H9 (cell line): ENCODE results near the gene FANK1. TPM values are rescaled to one million over a fixed set of nuclear protein-coding genes. Genes with fewer than 3 reads are reported as not detected.

Source experiments
- DNase-seq: peaks from one replicate; pipeline ENCODE4 v3.0.0-alpha.2; 2017
- H2AFZ ChIP-seq: one replicate; pipeline ENCODE4 v1.6.1; 2013; ENCODE audit warnings: mild to moderate bottlenecking, low read length, control low read depth, moderate library complexity
- H2AK5ac ChIP-seq: 2 replicates; pipeline ENCODE4 v1.6.1; 2013; ENCODE audit warnings: low read length, control low read depth, mixed read lengths; ENCODE audit not compliant: insufficient read length
- H2BK120ac ChIP-seq: one replicate; pipeline ENCODE4 v1.6.1; 2013; ENCODE audit warnings: low read depth, mild to moderate bottlenecking, low read length, control low read depth, inconsistent platforms; ENCODE audit not compliant: poor library complexity, severe bottlenecking
- H2BK12ac ChIP-seq: 2 replicates; pipeline ENCODE4 v1.6.1; 2013; ENCODE audit warnings: low read length, control low read depth, mixed read lengths, low read depth; ENCODE audit not compliant: insufficient read length
- H2BK15ac ChIP-seq: 2 replicates; pipeline ENCODE4 v1.6.1; 2013; ENCODE audit warnings: low read depth, low read length, control low read depth
- H2BK20ac ChIP-seq: one replicate; pipeline ENCODE4 v1.6.1; 2013; ENCODE audit warnings: low read depth, mild to moderate bottlenecking, low read length, control low read depth, inconsistent platforms; ENCODE audit not compliant: poor library complexity, severe bottlenecking
- H2BK5ac ChIP-seq: 2 replicates; pipeline ENCODE4 v1.6.1; 2013; ENCODE audit warnings: low read length, control low read depth, mixed read lengths; ENCODE audit not compliant: insufficient read length
- H3K14ac ChIP-seq: 2 replicates; pipeline ENCODE4 v1.6.1; 2013; ENCODE audit warnings: low read length, control low read depth; ENCODE audit not compliant: insufficient read depth
- H3K18ac ChIP-seq: 2 replicates; pipeline ENCODE4 v1.6.1; 2013; ENCODE audit warnings: low read depth, mild to moderate bottlenecking, mixed read lengths, low read length, control low read depth; ENCODE audit not compliant: insufficient read length
- H3K23ac ChIP-seq: 2 replicates; pipeline ENCODE4 v1.6.1; 2013; ENCODE audit warnings: low read length, control low read depth, mixed read lengths, low read depth; ENCODE audit not compliant: insufficient read length
- H3K23me2 ChIP-seq: 2 replicates; pipeline ENCODE4 v1.6.1; 2013; ENCODE audit warnings: low read depth, mild to moderate bottlenecking, mixed read lengths, low read length, control low read depth; ENCODE audit not compliant: insufficient read length, poor library complexity, severe bottlenecking
- H3K27ac ChIP-seq: 2 replicates; pipeline ENCODE4 v1.5.1; 2013; ENCODE audit warnings: low read length, control low read depth, mixed read lengths, low read depth; ENCODE audit not compliant: insufficient read length
- H3K27me3 ChIP-seq: 2 replicates; pipeline ENCODE4 v1.6.1; 2013; ENCODE audit warnings: low read length, control low read depth, inconsistent platforms; ENCODE audit not compliant: insufficient read depth
- H3K4ac ChIP-seq: 2 replicates; pipeline ENCODE4 v1.6.1; 2013; ENCODE audit warnings: low read depth, mild to moderate bottlenecking, control low read depth, inconsistent platforms, low read length, moderate library complexity
- H3K4me1 ChIP-seq: 2 replicates; pipeline ENCODE4 v1.6.1; 2013; ENCODE audit warnings: low read length, control low read depth, inconsistent platforms; ENCODE audit not compliant: insufficient read depth
- H3K4me2 ChIP-seq: 2 replicates; pipeline ENCODE4 v1.6.1; 2013; ENCODE audit warnings: low read length, control low read depth, mixed read lengths; ENCODE audit not compliant: insufficient read length, insufficient read depth
- H3K56ac ChIP-seq: 2 replicates; pipeline ENCODE4 v1.6.1; 2013; ENCODE audit warnings: low read depth, mild to moderate bottlenecking, mixed read lengths, low read length, control low read depth; ENCODE audit not compliant: insufficient read length
- H3K79me1 ChIP-seq: 2 replicates; pipeline ENCODE4 v1.6.1; 2013; ENCODE audit warnings: low read depth, mild to moderate bottlenecking, moderate library complexity, low read length, control low read depth, inconsistent platforms; ENCODE audit not compliant: insufficient read depth, poor library complexity, severe bottlenecking
- H3K79me2 ChIP-seq: 2 replicates; pipeline ENCODE4 v1.6.1; 2013; ENCODE audit warnings: low read length, control low read depth, inconsistent platforms; ENCODE audit not compliant: insufficient read depth
- H3K9ac ChIP-seq: 2 replicates; pipeline ENCODE4 v1.6.1; 2013; ENCODE audit warnings: low read length, control low read depth, mixed read lengths; ENCODE audit not compliant: insufficient read length; ENCODE audit errors: extremely low read depth
- H3K9me3 ChIP-seq: one replicate; pipeline ENCODE4 v1.6.1; 2013; ENCODE audit warnings: low read depth, low read length, inconsistent platforms; ENCODE audit not compliant: control insufficient read depth
- H3T11ph ChIP-seq: one replicate; pipeline ENCODE4 v1.6.1; 2013; ENCODE audit warnings: mild to moderate bottlenecking, low read length, control low read depth, inconsistent platforms
- H4K20me1 ChIP-seq: one replicate; pipeline ENCODE4 v1.6.1; 2013; ENCODE audit not compliant: control insufficient read depth, insufficient read length, insufficient read depth
- H4K5ac ChIP-seq: 2 replicates; pipeline ENCODE4 v1.6.1; 2013; ENCODE audit warnings: low read depth, mild to moderate bottlenecking, mixed read lengths, low read length, control low read depth; ENCODE audit not compliant: insufficient read length
- H4K8ac ChIP-seq: replicated peaks from 2 replicates; pipeline ENCODE4 v1.6.1; 2013; ENCODE audit warnings: low read length, control low read depth, mixed read lengths, low read depth; ENCODE audit not compliant: insufficient read length
- H4K91ac ChIP-seq: 2 replicates; pipeline ENCODE4 v1.6.1; 2013; ENCODE audit warnings: low read depth, mild to moderate bottlenecking, moderate library complexity, mixed read lengths, low read length, control low read depth; ENCODE audit not compliant: insufficient read length
- H3K27ac Mint-ChIP-seq, 3 experiments: 2 replicates in 2 of 3; 3 replicates in 1 of 3; pipeline ENCODE4 v1.8.0; 2020 to 2021; ENCODE audit warnings: mixed read lengths in 3 of 3, mild to moderate bottlenecking in 1 of 3, moderate library complexity in 1 of 3
- H3K27me3 Mint-ChIP-seq: 2 replicates; pipeline ENCODE4 v1.8.0; 2021; ENCODE audit warnings: low read depth, mild to moderate bottlenecking, moderate library complexity, mixed read lengths
- H3K36me3 Mint-ChIP-seq, 3 experiments: 2 replicates in 2 of 3; 3 replicates in 1 of 3; pipeline ENCODE4 v1.8.0; 2020 to 2021; ENCODE audit warnings: low read depth in 3 of 3, mixed read lengths in 3 of 3; ENCODE audit not compliant: insufficient read depth in 1 of 3
- H3K4me1 Mint-ChIP-seq, 2 experiments: 2 replicates each; pipeline ENCODE4 v1.8.0; 2020; ENCODE audit warnings: mixed read lengths in 2 of 2
- H3K4me3 Mint-ChIP-seq, 2 experiments: 2 replicates in 1 of 2; 3 replicates in 1 of 2; pipeline ENCODE4 v1.8.0; 2020 to 2021; ENCODE audit warnings: mild to moderate bottlenecking in 2 of 2, mixed read lengths in 2 of 2, moderate library complexity in 1 of 2
- H3K9me3 Mint-ChIP-seq, 2 experiments: 2 replicates in 1 of 2; 3 replicates in 1 of 2; pipeline ENCODE4 v1.8.0; 2020; ENCODE audit warnings: mild to moderate bottlenecking in 2 of 2, mixed read lengths in 2 of 2, moderate library complexity in 1 of 2
- CTCF ChIP-seq: fragments of 200-600 bp; sonication (generic); conservative IDR thresholded peaks from 3 replicates; pipeline ENCODE4 v1.8.0; 2021; ENCODE audit warnings: antibody characterized with exemption, mild to moderate bottlenecking
- WGBS: extraction: QIAGEN DNeasy Blood & Tissue Kit; methylation state at CpG from one replicate; pipeline ENCODE4 v1.1.7; 2013; ENCODE audit warnings: missing lambda C conversion rate, low lambda C conversion rate, mixed read lengths; ENCODE audit not compliant: insufficient read length; ENCODE audit errors: extremely low coverage; 5-methylcytosine and 5-hydroxymethylcytosine counted together
- total RNA-seq: library from RNA; stranded (reverse); gene quantifications from 2 replicates; pipeline ENCODE4 v1.2.1, GENCODE V29; 2021

The FANK1 gene
- total RNA-seq, 1 experiment from 2014 or later, result 0.68 TPM

GRCh38 chr10:125980521-125981035, 84.2 kb downstream of the FANK1 start:
- no CpG with 5 or more reads among the region's 6 CpGs for WGBS
- Histone ChIP-seq H3K9me3 (no peaks in the 10 kb centered on the region), H2AFZ (no peak overlapping the region), H4K5ac (no peak overlapping the region), H3K4me1 (no peaks in the 10 kb centered on the region; the same call in 1 of the 2 replicates), H2BK20ac (no peak overlapping the region), H3K4ac (no peak overlapping the region), H2BK120ac (no peak overlapping the region), H3K18ac (no peak overlapping the region), H2BK12ac (no peak overlapping the region), H3K27ac (no peak overlapping the region), H3K14ac (no peak overlapping the region), H3K4me2 (no peak overlapping the region), H2AK5ac (no peak overlapping the region), H3K79me1 (no peaks in the 10 kb centered on the region), H2BK5ac (no peak overlapping the region), H3K56ac (no peak overlapping the region), H2BK15ac (no peak overlapping the region), H3K9ac (no peak overlapping the region), H3K27me3 (no peaks in the 10 kb centered on the region), H4K91ac (no peak overlapping the region), H3K23me2 (no peaks in the 10 kb centered on the region), H4K8ac (no peak overlapping the region), H3K23ac (no peak overlapping the region), H3T11ph (no peak overlapping the region), H4K20me1 (no peaks in the 10 kb centered on the region), H3K79me2 (no peaks in the 10 kb centered on the region)
- H3K4me1 Mint-ChIP-seq, result peaks cover 50 to 52% of the 10 kb centered on the region in 2 experiments
- peaks cover 0 to 2% (median 0%) of the 10 kb centered on the region in 3 experiments; a peak in 1 of 7 replicates for H3K36me3 Mint-ChIP-seq
- DNase-seq, result no peak
- H3K4me3 Mint-ChIP-seq, result no peak overlapping the region
- no peaks in the 10 kb centered on the region; the same call in 1 of the 2 replicates for H3K27me3 Mint-ChIP-seq
- no peaks in the 10 kb centered on the region for H3K9me3 Mint-ChIP-seq
- TF ChIP-seq CTCF, result no peak
- no peak overlapping the region for H3K27ac Mint-ChIP-seq
